ENCODE data around the gene PRDM16.

- no peak for TF ChIP-seq CTCF (IDR thresholded peaks at IDR 0.05; ENCODE audit: poor library complexity, severe bottlenecking)
- TF ChIP-seq EP300 (conservative IDR thresholded peaks at IDR 0.05; ENCODE audit: poor library complexity, severe bottlenecking), result no peak
- TF ChIP-seq POLR2AphosphoS5 (IDR thresholded peaks at IDR 0.05), result no peak
Measured at GRCh38 chr1:3277011-3277471, 208.0 kb downstream of the PRDM16 start.

Data from neural cell (in vitro differentiated cells).